NAMALWA (cell line): Measurements from ENCODE around the gene LRP1B.
"Not testable (repeated sequence)": the region's sequence is repeated elsewhere in the genome, so short reads cannot be mapped to it uniquely, and the experiment has no call there.

Experiments used
- DNase-seq: peaks from one replicate; pipeline ENCODE4 v3.0.0-alpha.2; 2015; ENCODE audit warnings: low spot score

The LRP1B gene

DNA sequence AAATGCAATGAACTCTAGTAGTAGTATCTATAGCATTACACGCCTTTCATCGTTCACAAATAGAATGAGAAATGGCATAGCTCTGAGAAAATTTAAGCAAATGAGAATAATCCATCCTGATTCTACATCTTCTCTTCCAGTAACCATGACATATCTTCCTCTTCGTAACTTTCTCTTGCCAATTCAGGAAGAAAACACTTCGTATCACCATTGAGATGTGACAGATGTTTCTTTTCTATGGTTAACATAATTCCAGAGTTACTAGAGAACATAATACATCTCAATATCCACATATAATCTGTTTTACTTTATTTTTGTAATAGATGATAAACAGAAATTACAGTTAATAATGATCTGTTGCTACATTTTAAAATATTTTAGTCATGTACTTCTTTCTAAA lies 1527.4 kb downstream of the LRP1B start:
- DNase-seq, result no peak

DNA sequence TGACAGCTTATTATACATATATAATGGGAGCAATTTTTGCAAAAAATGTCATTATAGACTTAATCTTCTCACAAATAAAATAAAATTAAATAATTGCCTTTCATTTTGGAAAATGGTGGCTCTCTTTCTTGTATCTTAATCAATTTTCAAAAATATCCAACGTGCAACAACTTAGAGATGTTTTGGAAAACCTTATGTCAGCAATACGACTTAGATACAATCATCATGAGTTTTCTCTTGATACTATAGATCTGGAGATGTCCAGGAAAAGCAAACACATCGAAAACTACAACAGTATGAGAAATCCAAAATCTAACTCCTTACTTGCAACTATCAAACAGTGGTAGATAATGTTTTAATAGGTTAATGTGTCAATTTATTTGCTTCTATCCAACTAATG lies 1529.0 kb downstream of the LRP1B start:
- no peak for DNase-seq

DNA sequence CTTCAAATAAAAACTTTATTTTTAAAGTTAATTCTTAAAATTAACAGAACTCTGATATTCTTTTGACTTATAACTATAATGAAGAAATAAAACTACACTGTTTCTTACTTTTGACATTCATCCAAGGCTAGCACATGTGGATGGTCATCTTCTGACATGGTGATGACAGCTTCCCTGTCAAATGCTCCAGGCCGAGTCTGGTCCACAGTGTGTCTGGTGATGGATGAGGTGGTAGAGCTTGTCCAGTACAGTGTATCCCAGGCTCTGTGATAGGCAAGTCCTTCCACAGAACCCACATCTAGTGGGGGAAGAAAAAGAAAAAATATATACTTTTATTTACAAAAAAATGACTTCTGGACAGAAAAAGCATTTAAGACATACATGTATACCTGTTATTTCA lies 1529.5 kb downstream of the LRP1B start:
- no peak for DNase-seq

- no peak for DNase-seq
These were observed 1530.7 kb downstream of the LRP1B start for GRCh38 chr2:140600116-140600515.

DNA sequence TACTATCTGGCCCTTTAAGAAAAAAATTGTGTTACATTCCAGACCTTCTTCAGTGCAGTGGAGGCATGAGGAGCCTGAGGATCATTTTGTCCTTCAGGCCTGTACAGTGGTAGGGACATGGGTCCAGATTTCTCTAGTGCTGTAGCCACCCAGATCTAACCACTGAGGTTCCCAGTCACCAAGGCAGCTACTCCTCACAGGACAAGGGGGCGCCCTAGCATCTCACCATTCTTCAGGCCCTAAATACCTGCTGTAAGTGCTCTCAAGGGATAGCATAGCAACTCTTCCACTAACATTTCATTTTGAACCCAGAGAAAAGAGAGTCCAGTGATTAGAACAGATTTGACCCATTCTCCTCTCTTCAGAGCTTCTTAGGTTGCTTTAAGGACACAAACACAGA lies 1533.0 kb downstream of the LRP1B start:
- DNase-seq, result no peak

- DNase-seq, result no peak
These were observed 1533.6 kb downstream of the LRP1B start for GRCh38 chr2:140597205-140597604.

GRCh38 chr2:140596447-140596846 lies 1534.4 kb downstream of the LRP1B start:
- no peak for DNase-seq

- DNase-seq, result no peak
These were observed 1535.7 kb downstream of the LRP1B start for GRCh38 chr2:140595107-140595506.

DNA sequence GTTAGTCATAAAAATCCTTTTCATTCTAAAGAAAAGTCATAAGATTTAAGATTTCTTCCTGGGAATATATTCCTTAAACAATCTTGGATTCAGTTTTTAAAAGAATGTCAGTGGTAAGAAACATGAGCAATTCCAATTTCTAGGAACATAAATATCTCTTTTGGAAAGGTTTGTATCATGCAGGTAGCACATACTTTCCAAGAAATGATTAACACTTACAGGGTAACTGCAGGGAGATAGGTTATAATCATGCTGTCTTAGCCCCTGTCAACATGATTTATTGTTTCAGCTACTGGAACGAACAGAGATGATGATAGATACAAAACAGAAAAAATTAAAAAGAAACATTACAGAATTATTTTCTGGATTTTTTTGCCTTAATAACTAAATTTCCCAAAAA lies 1537.7 kb downstream of the LRP1B start:
- DNase-seq, result no peak

DNA sequence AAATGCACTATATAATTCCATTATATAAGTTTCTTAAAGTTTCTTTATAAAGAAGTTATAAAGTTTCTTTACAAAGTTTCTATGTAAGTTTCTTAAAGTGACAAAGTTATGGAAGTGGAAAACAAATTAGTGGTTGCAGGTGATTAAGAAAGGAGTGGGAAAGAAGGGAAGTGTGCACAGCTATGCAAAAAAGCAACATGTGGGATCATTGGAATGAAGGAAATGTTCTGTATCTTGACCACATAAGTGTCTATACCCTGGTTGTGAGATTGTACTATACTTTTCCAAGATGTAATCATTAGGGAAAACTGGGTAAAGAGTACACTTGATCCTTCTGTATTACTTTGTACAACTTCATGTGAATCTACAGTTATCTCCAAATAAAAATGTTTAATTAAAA lies 1541.1 kb downstream of the LRP1B start:
- no peak for DNase-seq

DNA sequence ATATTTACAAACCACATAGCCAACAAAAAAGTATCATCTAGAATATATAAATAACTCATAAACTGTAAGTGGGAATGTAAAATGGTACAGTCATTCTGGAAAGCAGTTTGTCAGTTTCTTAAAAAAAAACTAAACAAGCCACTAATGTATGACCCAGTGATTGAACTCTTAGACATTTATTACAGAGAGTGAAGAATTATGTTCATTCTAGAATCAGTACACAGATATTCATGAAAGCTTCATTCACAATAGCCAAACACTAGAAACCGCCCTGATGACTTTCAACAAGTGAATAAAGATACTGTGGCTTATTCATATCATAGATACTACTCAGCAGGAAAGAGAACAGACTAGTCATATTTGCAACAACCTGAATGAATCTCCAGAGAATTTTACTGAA lies 1541.5 kb downstream of the LRP1B start:
- DNase-seq, result no peak

GRCh38 chr2:140586379-140586778 lies 1544.4 kb downstream of the LRP1B start:
- DNase-seq, result peak; percentile 60

- DNase-seq, result no peak
These were observed 1545.8 kb downstream of the LRP1B start for GRCh38 chr2:140585016-140585415.

DNA sequence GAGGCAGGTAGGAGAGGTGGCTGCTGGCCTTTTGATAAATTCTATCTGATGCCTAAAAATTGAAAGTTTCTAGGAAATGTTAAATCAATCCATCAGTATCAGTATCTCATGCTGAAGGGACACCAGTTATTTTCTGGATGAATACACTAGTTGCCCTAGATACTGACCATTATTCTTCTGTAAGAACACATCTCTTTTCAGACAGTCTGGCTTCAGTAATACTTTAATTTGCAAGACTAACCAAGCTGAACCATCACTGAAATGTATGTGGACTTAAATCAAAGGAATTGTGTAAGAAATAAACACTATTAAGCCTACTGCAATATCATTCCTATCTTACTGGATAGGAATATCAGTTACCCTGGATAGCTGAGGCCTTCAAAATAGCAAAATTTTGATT lies 1546.3 kb downstream of the LRP1B start:
- no peak for DNase-seq

GRCh38 chr2:140580532-140581151 lies 1550.2 kb downstream of the LRP1B start:
- no peak for DNase-seq

- no peak for DNase-seq
These were observed 1553.4 kb downstream of the LRP1B start for GRCh38 chr2:140577453-140577852.

- no peak for DNase-seq
These were observed 1563.1 kb downstream of the LRP1B start for GRCh38 chr2:140567734-140568133.

DNA sequence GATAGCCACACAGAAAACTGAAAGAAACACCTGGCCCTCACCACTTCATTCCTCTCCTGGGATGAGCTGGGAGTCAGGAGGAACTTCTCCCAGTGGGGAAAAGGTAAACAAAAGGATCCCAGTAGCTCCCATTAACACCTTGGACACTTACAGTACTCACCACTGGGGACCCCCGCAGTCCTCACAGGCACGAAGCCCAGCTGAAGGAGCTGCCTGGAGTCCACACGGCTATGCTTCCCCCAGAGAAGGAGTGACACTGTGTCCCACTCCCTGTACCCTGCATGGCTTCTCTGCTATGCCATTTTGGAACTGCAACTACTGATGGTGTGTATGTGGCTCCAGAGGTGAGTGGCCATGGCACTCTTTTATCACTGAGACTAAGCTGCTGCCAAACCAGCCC lies 1565.1 kb downstream of the LRP1B start:
- no peak for DNase-seq

GRCh38 chr2:140555701-140556100 lies 1575.1 kb downstream of the LRP1B start:
- no peak for DNase-seq

DNA sequence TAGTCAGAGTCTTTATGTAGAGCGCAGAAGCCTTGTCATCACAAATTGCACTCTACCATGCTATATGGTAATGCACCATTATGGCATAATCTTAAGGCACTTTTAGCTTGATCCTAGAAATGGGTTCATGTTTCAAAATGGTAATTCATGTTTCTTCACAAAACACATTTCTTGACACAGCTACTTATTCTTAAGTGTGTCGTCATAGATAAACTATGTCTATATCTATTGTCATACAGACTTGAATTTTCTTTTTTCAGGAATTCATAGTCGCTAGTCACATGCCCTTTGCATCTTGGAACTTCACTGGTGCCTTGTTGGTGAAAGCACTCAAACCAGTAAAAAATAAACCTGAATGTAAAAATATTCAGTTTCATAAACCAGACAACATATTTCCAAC lies 1578.2 kb downstream of the LRP1B start:
- no peak for DNase-seq

GRCh38 chr2:140551287-140551686 lies 1579.5 kb downstream of the LRP1B start:
- no peak for DNase-seq

- DNase-seq, result no peak
These were observed 1580.0 kb downstream of the LRP1B start for GRCh38 chr2:140550821-140551220.

DNA sequence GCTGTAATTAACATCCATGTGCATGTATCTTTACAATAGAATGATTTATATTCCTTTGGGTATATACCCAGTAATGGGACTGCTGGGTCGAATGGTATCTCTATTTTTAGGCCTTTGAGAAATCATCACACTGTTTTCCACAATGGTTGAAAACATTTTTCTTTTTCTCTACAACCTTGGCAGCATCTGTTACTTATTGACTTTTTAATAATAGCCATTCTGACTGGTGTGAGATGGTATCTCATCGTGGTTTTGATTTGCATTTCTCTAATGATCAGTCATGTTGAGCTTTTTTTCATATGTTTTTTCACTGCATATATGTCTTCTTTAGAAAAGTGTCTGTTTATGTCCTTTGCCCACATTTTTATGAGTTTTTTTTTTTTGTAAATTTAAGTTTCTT lies 1586.0 kb downstream of the LRP1B start:
- not testable (repeated sequence) for DNase-seq

- DNase-seq, result no peak
These were observed 1588.2 kb downstream of the LRP1B start for GRCh38 chr2:140542627-140543026.
